Peyer's patch (tissue), 4 donors: ENCODE results near the gene SLFN12L. TPM values are rescaled to one million over a fixed set of nuclear protein-coding genes. Genes with fewer than 3 reads are reported as not detected.
A peak's percentile ranks its signal among the peaks of the same experiment; 100 is the strongest.
"Not testable (repeated sequence)": the region's sequence is repeated elsewhere in the genome, so short reads cannot be mapped to it uniquely, and the experiment has no call there.

Experiments used
- DNase-seq, 3 donors: peaks; one replicate each; pipeline ENCODE4 v3.0.0-alpha.2; 2017 to 2019
- H3K27ac ChIP-seq, 4 donors: fragments of 200-600 bp; sonication (generic); one replicate each; pipeline ENCODE4 v1.5.1; 2016 to 2019
- H3K27me3 ChIP-seq, 2 donors: fragments of 200-600 bp; sonication (generic); one replicate each; pipeline ENCODE4 v1.5.1; 2019
- H3K36me3 ChIP-seq, 3 donors: fragments of 200-600 bp; sonication (generic); one replicate each; pipeline ENCODE4 v1.5.1; 2016 to 2019
- H3K4me1 ChIP-seq, 4 donors: fragments of 200-600 bp; sonication (generic); one replicate each; pipeline ENCODE4 v1.5.1; 2016 to 2019
- H3K4me3 ChIP-seq, 4 donors: fragments of 200-600 bp; sonication (generic); 1 replicate in 3 of 4; 2 replicates in 1 of 4; pipeline ENCODE4 v1.5.1; 2016 to 2019; ENCODE audit warnings: mild to moderate bottlenecking in 1 of 4
- H3K9me3 ChIP-seq, 4 donors: fragments of 200-600 bp; sonication (generic); one replicate each; pipeline ENCODE4 v1.5.1; 2016 to 2019; ENCODE audit warnings: mild to moderate bottlenecking in 1 of 4
- CTCF ChIP-seq, 6 experiments: fragments of 450-650 bp in 4 of 6; fragments of 200-600 bp in 2 of 6; sonication (generic) in 1 of 6; IDR thresholded peaks; one replicate each; pipeline ENCODE4 v1.5.1; 2017 to 2019; ENCODE audit warnings: antibody characterized with exemption in 6 of 6, mild to moderate bottlenecking in 3 of 6, moderate library complexity in 1 of 6
- POLR2A ChIP-seq, 2 donors: fragments of 450-650 bp; IDR thresholded peaks; one replicate each; pipeline ENCODE4 v1.5.1; 2017; ENCODE audit warnings: antibody characterized with exemption in 2 of 2, mild to moderate bottlenecking in 2 of 2, moderate library complexity in 2 of 2
- total RNA-seq, 4 donors: library from RNA; depleted of rRNA; stranded (reverse); fragments of >200 nt; gene quantifications; one replicate each; pipeline ENCODE4 v1.1.0, GENCODE V29; 2016

SLFN12L gene
- total RNA-seq, 4 donors from 2014 or later: 5.3 to 17.3 (median 5.6) TPM

- Histone ChIP-seq H3K27ac (peak overlapping the region in 1 of 4 donors; percentile 54), H3K4me1 (peaks cover 0 to 7% (median 0%) of the 10 kb centered on the region in 4 donors), H3K27me3 (no peaks in the 10 kb centered on the region), H3K4me3 (no peak overlapping the region), H3K36me3 (no peaks in the 10 kb centered on the region), H3K9me3 (no peaks in the 10 kb centered on the region)
- TF ChIP-seq CTCF (IDR thresholded peaks at IDR 0.05): no peak
- TF ChIP-seq POLR2A (IDR thresholded peaks at IDR 0.05): no peak
- no peak for DNase-seq
Observed at GRCh38 chr17:35519439-35519838, 18.0 kb downstream of the SLFN12L start.

- not testable (repeated sequence) for H3K4me1 ChIP-seq, H3K4me3 ChIP-seq, DNase-seq, H3K36me3 ChIP-seq, H3K9me3 ChIP-seq, H3K27ac ChIP-seq, H3K27me3 ChIP-seq
Observed at GRCh38 chr17:35518431-35518830, 19.0 kb downstream of the SLFN12L start.

- no peak for DNase-seq
- TF ChIP-seq POLR2A (IDR thresholded peaks at IDR 0.05): no peak
- no peak for TF ChIP-seq CTCF (IDR thresholded peaks at IDR 0.05)
- no peaks in the 10 kb centered on the region for H3K36me3 ChIP-seq
- no peak overlapping the region for H3K27ac ChIP-seq
- no peaks in the 10 kb centered on the region for H3K9me3 ChIP-seq
- peaks cover 0 to 6% (median 0%) of the 10 kb centered on the region in 4 donors for H3K4me1 ChIP-seq
- H3K27me3 ChIP-seq: no peaks in the 10 kb centered on the region
- H3K4me3 ChIP-seq: no peak overlapping the region
Observed at GRCh38 chr17:35515027-35515426, 22.5 kb downstream of the SLFN12L start.

- TF ChIP-seq CTCF (IDR thresholded peaks at IDR 0.05) (no peak), POLR2A (IDR thresholded peaks at IDR 0.05) (no peak)
- H3K36me3 ChIP-seq: no peaks in the 10 kb centered on the region
- DNase-seq: no peak
- peaks cover 0 to 1% (median 0%) of the 10 kb centered on the region in 4 donors for H3K4me1 ChIP-seq
- no peak overlapping the region for H3K27ac ChIP-seq
- no peak overlapping the region for H3K4me3 ChIP-seq
- H3K27me3 ChIP-seq: no peaks in the 10 kb centered on the region
- H3K9me3 ChIP-seq: no peaks in the 10 kb centered on the region
Observed at GRCh38 chr17:35514564-35514963, 22.9 kb downstream of the SLFN12L start.

GRCh38 chr17:35510052-35510451 is 27.4 kb downstream of the SLFN12L start:
- H3K4me1 ChIP-seq: no peaks in the 10 kb centered on the region
- no peak overlapping the region for H3K4me3 ChIP-seq
- H3K27me3 ChIP-seq: no peaks in the 10 kb centered on the region
- no peak for DNase-seq
- H3K27ac ChIP-seq: no peak overlapping the region
- H3K9me3 ChIP-seq: no peaks in the 10 kb centered on the region
- H3K36me3 ChIP-seq: no peaks in the 10 kb centered on the region
- no peak for TF ChIP-seq POLR2A (IDR thresholded peaks at IDR 0.05)
- TF ChIP-seq CTCF (IDR thresholded peaks at IDR 0.05): no peak

GRCh38 chr17:35507714-35508113 is 29.8 kb downstream of the SLFN12L start:
- not testable (repeated sequence) for H3K4me1 ChIP-seq, DNase-seq, H3K4me3 ChIP-seq, H3K9me3 ChIP-seq, H3K36me3 ChIP-seq, H3K27ac ChIP-seq, H3K27me3 ChIP-seq

- Histone ChIP-seq H3K9me3 (no peaks in the 10 kb centered on the region), H3K27me3 (peaks cover 0 to 11% of the 10 kb centered on the region in 2 donors), H3K4me3 (no peak overlapping the region), H3K36me3 (no peaks in the 10 kb centered on the region), H3K27ac (no peak overlapping the region), H3K4me1 (no peaks in the 10 kb centered on the region)
- TF ChIP-seq POLR2A (IDR thresholded peaks at IDR 0.05): no peak
- TF ChIP-seq CTCF (IDR thresholded peaks at IDR 0.05): no peak
- no peak for DNase-seq
Observed at GRCh38 chr17:35499548-35499947, 37.9 kb downstream of the SLFN12L start.
